Left ventricle myocardium inferior (tissue), 1 donor: ENCODE measurements around the gene CLDN17. TPM values are rescaled to one million over a fixed set of nuclear protein-coding genes. Genes with fewer than 3 reads are reported as not detected.

Experiments
- DNase-seq: peaks from one replicate; pipeline ENCODE4 v3.0.0-alpha.2; 2020
- H3K27ac ChIP-seq: fragments of 200-600 bp; replicated peaks from 2 replicates; pipeline ENCODE4 v1.8.0; 2021
- H3K27me3 ChIP-seq: fragments of 200-600 bp; 2 replicates; pipeline ENCODE4 v1.8.0; 2021; ENCODE audit warnings: low read depth
- H3K36me3 ChIP-seq: fragments of 200-600 bp; 2 replicates; pipeline ENCODE4 v1.8.0; 2021
- H3K4me1 ChIP-seq: fragments of 200-600 bp; 2 replicates; pipeline ENCODE4 v1.8.0; 2021
- H3K4me3 ChIP-seq: fragments of 200-600 bp; 2 replicates; pipeline ENCODE4 v1.8.0; 2021; ENCODE audit warnings: mild to moderate bottlenecking, moderate library complexity
- H3K9me3 ChIP-seq: fragments of 200-600 bp; replicated peaks from 2 replicates; pipeline ENCODE4 v1.8.0; 2021
- intact Hi-C: fragments of 100-400 bp; cut with micrococcal nuclease; formaldehyde crosslinking; loops from one replicate; pipeline ENCODE4 v1.11.0; 2022
- total RNA-seq: library from RNA; stranded (reverse); fragmentation: NEBNext Ultra II Directional; extraction: Animal tissue kit (Norgen Biotek cat#: 25700); gene quantifications from one replicate; pipeline ENCODE4 v1.2.1, GENCODE V29; 2021
- TF ChIP-seq, protein P1 (sequence below): fragments of 200-600 bp; IDR thresholded peaks from 2 replicates; pipeline ENCODE4 v1.8.0; 2021; ENCODE audit warnings: antibody characterized with exemption, mild to moderate bottlenecking, borderline replicate concordance
- donor health status: DM: no; HTN: yes; CAD: no; lungs with severe emphysema.

CLDN17 gene
- total RNA-seq, 1 donor from 2014 or later, result not detected

DNA sequence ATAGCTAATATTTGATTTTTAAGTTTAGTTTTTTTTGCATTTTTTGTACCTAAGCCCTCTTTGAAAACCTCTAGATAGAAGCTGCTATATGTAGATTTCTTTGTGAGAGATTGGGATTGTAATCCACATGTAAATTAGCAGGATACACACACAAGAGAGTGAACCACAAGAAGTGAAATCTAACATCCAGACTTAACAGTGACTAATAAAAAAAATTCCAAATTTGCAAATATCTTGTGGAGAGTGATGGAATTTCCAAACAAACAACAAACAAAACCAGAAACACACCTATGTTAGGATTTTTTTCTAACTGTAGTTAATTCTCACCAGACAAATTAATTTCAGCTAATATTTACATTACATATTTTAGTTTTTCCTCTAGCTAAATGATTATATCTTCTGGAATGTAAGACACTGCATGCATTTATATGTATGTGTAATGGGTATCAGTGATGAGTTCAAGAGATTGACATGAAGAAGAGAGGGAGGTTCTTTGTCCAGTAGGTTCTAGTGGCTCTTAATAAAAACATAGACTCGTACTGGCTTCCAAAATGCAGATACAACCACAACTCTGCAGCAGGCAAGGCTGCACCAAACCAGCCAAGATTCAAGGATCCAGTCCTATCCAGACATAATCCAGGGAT is 12.8 kb downstream of the CLDN17 start:
- no peaks in the 10 kb centered on the region for H3K4me1 ChIP-seq
- no peaks in the 10 kb centered on the region for H3K36me3 ChIP-seq
- no peak overlapping the region for H3K4me3 ChIP-seq
- H3K27ac ChIP-seq, result no peak overlapping the region
- H3K9me3 ChIP-seq, result no peaks in the 10 kb centered on the region
- no peak for DNase-seq
- no peaks in the 10 kb centered on the region for H3K27me3 ChIP-seq
- intact Hi-C loops, result no loop called here
- TF ChIP-seq, protein P1, sequence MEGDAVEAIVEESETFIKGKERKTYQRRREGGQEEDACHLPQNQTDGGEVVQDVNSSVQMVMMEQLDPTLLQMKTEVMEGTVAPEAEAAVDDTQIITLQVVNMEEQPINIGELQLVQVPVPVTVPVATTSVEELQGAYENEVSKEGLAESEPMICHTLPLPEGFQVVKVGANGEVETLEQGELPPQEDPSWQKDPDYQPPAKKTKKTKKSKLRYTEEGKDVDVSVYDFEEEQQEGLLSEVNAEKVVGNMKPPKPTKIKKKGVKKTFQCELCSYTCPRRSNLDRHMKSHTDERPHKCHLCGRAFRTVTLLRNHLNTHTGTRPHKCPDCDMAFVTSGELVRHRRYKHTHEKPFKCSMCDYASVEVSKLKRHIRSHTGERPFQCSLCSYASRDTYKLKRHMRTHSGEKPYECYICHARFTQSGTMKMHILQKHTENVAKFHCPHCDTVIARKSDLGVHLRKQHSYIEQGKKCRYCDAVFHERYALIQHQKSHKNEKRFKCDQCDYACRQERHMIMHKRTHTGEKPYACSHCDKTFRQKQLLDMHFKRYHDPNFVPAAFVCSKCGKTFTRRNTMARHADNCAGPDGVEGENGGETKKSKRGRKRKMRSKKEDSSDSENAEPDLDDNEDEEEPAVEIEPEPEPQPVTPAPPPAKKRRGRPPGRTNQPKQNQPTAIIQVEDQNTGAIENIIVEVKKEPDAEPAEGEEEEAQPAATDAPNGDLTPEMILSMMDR, result no peak

DNA sequence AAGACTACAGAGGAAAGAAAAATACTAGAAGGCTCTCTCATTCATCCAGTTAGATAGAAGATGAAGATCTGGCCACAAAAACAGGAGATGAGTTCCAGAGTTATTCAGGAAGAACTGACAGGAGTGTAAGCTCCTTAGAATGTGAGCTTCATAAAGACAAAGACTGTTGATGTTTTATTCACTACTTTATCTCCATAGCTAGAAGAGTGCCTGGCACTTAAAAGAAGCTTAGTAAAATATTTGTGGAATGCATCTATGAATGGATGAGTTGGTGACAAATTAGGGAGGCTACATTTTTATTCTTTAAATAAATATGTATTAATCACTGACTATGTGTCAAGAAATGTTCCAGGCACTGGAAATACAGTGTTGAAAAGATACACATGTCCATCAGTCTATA is 13.8 kb downstream of the CLDN17 start:
- DNase-seq, result no peak
- H3K27me3 ChIP-seq, result no peaks in the 10 kb centered on the region
- no peaks in the 10 kb centered on the region for H3K36me3 ChIP-seq
- TF ChIP-seq, protein P1, result no peak
- no peaks in the 10 kb centered on the region for H3K9me3 ChIP-seq
- intact Hi-C loops, result no loop called here
- no peak overlapping the region for H3K4me3 ChIP-seq
- no peaks in the 10 kb centered on the region for H3K4me1 ChIP-seq
- H3K27ac ChIP-seq, result no peak overlapping the region

GRCh38 chr21:30148906-30149305 is 17.7 kb downstream of the CLDN17 start:
- Histone ChIP-seq H3K4me1 (no peaks in the 10 kb centered on the region), H3K9me3 (no peaks in the 10 kb centered on the region), H3K27ac (no peak overlapping the region), H3K36me3 (no peaks in the 10 kb centered on the region), H3K27me3 (no peaks in the 10 kb centered on the region), H3K4me3 (no peak overlapping the region)
- no peak for DNase-seq
- TF ChIP-seq, protein P1, result no peak
- intact Hi-C loops, result no loop called here

DNA sequence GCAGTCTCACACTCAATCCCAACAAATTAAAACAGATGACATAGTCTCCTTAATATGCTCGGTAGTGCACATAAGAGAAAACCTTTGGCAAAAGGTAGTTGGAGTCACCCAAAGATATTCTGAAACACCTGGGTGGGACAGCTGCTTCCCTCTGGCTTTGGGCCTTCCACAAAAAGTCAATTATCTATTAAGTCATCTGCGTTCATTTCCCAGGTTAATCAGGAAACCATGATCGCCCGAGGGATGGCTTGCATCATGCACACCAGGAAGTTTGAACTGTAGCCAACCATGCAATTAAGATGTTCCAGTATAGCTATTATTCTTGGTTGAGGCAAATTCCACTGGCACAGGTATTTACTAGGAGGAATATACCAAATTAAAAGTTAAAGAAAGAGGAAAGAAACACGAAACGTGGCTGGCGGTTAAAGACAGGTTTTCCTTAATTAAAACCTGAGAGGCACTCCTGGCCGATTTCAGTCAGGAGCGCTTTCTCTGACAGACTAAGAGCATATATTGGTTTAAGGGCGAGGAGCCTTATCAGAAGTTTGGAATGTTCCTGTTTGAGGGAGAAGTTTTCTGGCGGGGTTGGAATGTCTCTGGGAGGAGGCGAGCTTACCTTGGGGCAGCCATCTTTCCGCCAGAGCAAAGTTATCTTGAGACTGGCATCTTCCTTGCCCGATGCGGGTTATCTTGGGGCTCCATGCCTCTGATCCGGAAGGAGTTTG is 19.9 kb downstream of the CLDN17 start:
- intact Hi-C loops, result no loop called here
- no peak for DNase-seq
- H3K4me3 ChIP-seq, result no peak overlapping the region
- no peaks in the 10 kb centered on the region for H3K27me3 ChIP-seq
- no peak overlapping the region for H3K27ac ChIP-seq
- H3K9me3 ChIP-seq, result no peaks in the 10 kb centered on the region
- H3K4me1 ChIP-seq, result no peaks in the 10 kb centered on the region
- TF ChIP-seq, protein P1, result no peak
- no peaks in the 10 kb centered on the region for H3K36me3 ChIP-seq

GRCh38 chr21:30138483-30138882 is 28.1 kb downstream of the CLDN17 start:
- H3K27ac ChIP-seq, result no peak overlapping the region
- no peaks in the 10 kb centered on the region for H3K36me3 ChIP-seq
- H3K4me1 ChIP-seq, result no peaks in the 10 kb centered on the region
- no peaks in the 10 kb centered on the region for H3K27me3 ChIP-seq
- intact Hi-C loops, result no loop called here
- H3K4me3 ChIP-seq, result no peak overlapping the region
- H3K9me3 ChIP-seq, result no peaks in the 10 kb centered on the region
- TF ChIP-seq, protein P1, result no peak
- no peak for DNase-seq
